Ishikawa (cell line): ENCODE data around the gene FNDC11.

Experiments
- CEBPB ChIP-seq: IDR thresholded peaks from 2 replicates; pipeline ENCODE4 v1.6.1; 2012
- CREB1 ChIP-seq: IDR thresholded peaks from 2 replicates; pipeline ENCODE4 v1.6.1; 2012; ENCODE audit warnings: low read depth
- EGR1 ChIP-seq: IDR thresholded peaks from 2 replicates; pipeline ENCODE4 v1.6.1; 2012
- EP300 ChIP-seq: IDR thresholded peaks from 2 replicates; pipeline ENCODE4 v1.6.1; 2012; ENCODE audit warnings: borderline replicate concordance
- FOXM1 ChIP-seq: IDR thresholded peaks from 2 replicates; pipeline ENCODE4 v1.6.1; 2012; ENCODE audit warnings: low read depth, borderline replicate concordance
- MAX ChIP-seq: IDR thresholded peaks from 2 replicates; pipeline ENCODE4 v1.6.1; 2012
- NFIC ChIP-seq: IDR thresholded peaks from 2 replicates; pipeline ENCODE4 v1.6.1; 2012
- RAD21 ChIP-seq: IDR thresholded peaks from 2 replicates; pipeline ENCODE4 v1.6.1; 2012; ENCODE audit warnings: low read depth
- REST ChIP-seq: IDR thresholded peaks from 2 replicates; pipeline ENCODE4 v1.6.1; 2012; ENCODE audit warnings: low read depth, mild to moderate bottlenecking
- TAF1 ChIP-seq: IDR thresholded peaks from 2 replicates; pipeline ENCODE4 v1.6.1; 2012; ENCODE audit warnings: low read depth, mild to moderate bottlenecking
- TCF12 ChIP-seq: IDR thresholded peaks from 2 replicates; pipeline ENCODE4 v1.6.1; 2012; ENCODE audit warnings: low read depth
- TEAD4 ChIP-seq: IDR thresholded peaks from 2 replicates; pipeline ENCODE4 v1.6.1; 2012
- USF1 ChIP-seq: IDR thresholded peaks from 2 replicates; pipeline ENCODE4 v1.6.1; 2012
- YY1 ChIP-seq: IDR thresholded peaks from 2 replicates; pipeline ENCODE4 v1.6.1; 2012; ENCODE audit warnings: low read depth
- ZBTB7A ChIP-seq: IDR thresholded peaks from 2 replicates; pipeline ENCODE4 v1.6.1; 2012; ENCODE audit warnings: low read depth

FNDC11 gene

GRCh38 chr20:63566395-63567135 is 12.6 kb downstream of the FNDC11 start:
- no peak for TF ChIP-seq NFIC
- TF ChIP-seq YY1: no peak

- no peak for TF ChIP-seq TAF1
- no peak for TF ChIP-seq YY1
- TF ChIP-seq USF1: no peak
- TF ChIP-seq MAX: no peak
- no peak for TF ChIP-seq EP300
- TF ChIP-seq TCF12: no peak
- TF ChIP-seq FOXM1: no peak
- TF ChIP-seq NFIC: no peak
- TF ChIP-seq TEAD4: no peak
- no peak for TF ChIP-seq CREB1
These were observed 13.1 kb downstream of the FNDC11 start for GRCh38 chr20:63567136-63567385.

- TF ChIP-seq RAD21: no peak
- TF ChIP-seq TEAD4: no peak
- TF ChIP-seq FOXM1: no peak
- TF ChIP-seq TAF1: no peak
- TF ChIP-seq CEBPB: no peak
- no peak for TF ChIP-seq YY1
- TF ChIP-seq ZBTB7A: no peak
- no peak for TF ChIP-seq USF1
- no peak for TF ChIP-seq EGR1
- TF ChIP-seq EP300: no peak
- no peak for TF ChIP-seq NFIC
- no peak for TF ChIP-seq MAX
- no peak for TF ChIP-seq REST
- no peak for TF ChIP-seq CREB1
- TF ChIP-seq TCF12: no peak
These were observed 13.6 kb downstream of the FNDC11 start for GRCh38 chr20:63567386-63568169.

GRCh38 chr20:63568170-63568981 is 14.4 kb downstream of the FNDC11 start:
- TF ChIP-seq EGR1 (no peak), YY1 (no peak), RAD21 (no peak), EP300 (no peak), CEBPB (no peak), TAF1 (no peak), USF1 (no peak), MAX (no peak), TEAD4 (no peak), FOXM1 (no peak), TCF12 (no peak), ZBTB7A (no peak), CREB1 (no peak), REST (no peak)
